ENCODE data around the gene RNF114. TPM values are rescaled to one million over a fixed set of nuclear protein-coding genes. Genes with fewer than 3 reads are reported as not detected.
A peak's percentile ranks its signal among the peaks of the same experiment; 100 is the strongest.

Gene RNF114
- total and polyA plus RNA-seq, 2 donors = 48.2 to 52.2 TPM

- Histone ChIP-seq H3K27ac (ENCODE audit: low read depth) (no peak overlapping the region), H3K4me1 (ENCODE audit: insufficient read depth) (no peaks in the 10 kb centered on the region), H3K36me3 (ENCODE audit: insufficient read depth) (peaks cover 3% of the 10 kb centered on the region), H3K4me3 (ENCODE audit: low read depth, low read length) (no peak overlapping the region)
- no peak for DNase-seq (ENCODE audit: extremely low spot score)
- 73% methylated on average over 28 of the region's 28 CpGs for WGBS
Observed at GRCh38 chr20:49909499-49910339, 26.5 kb upstream of the RNF114 start.

DNA sequence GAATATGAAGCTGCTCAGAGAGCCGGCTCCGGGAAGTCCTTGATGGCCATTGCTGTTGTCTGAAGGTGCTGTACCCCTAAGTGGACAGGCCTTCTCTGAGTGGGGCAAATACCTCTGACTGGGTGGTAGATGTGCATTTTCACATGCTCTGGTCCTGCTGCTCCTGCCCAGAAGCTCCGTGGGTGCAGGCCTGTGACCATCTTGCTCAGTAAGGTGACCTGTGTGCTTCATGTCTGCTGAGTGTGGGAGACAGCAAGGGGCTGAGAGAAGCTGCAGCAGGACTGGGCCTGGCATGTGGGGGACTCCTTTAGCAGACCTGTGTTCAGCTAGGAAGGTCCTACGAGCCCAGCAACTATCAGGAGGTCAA lies 25.9 kb upstream of the RNF114 start:
- no peak for DNase-seq (ENCODE audit: extremely low spot score)
- 70% methylated on average over 4 of the region's 4 CpGs for WGBS
- Histone ChIP-seq H3K4me1 (ENCODE audit: insufficient read depth) (no peaks in the 10 kb centered on the region), H3K36me3 (ENCODE audit: insufficient read depth) (peaks cover 3% of the 10 kb centered on the region), H3K27ac (ENCODE audit: low read depth) (no peak overlapping the region), H3K4me3 (ENCODE audit: low read depth, low read length) (no peak overlapping the region)

- H3K4me1 ChIP-seq (ENCODE audit: insufficient read depth) = no peaks in the 10 kb centered on the region
- WGBS = 84% methylated on average over 16 of the region's 16 CpGs
- H3K4me3 ChIP-seq (ENCODE audit: low read depth, low read length) = no peak overlapping the region
- no peak overlapping the region for H3K27ac ChIP-seq (ENCODE audit: low read depth)
- DNase-seq (ENCODE audit: extremely low spot score) = no peak
- no peaks in the 10 kb centered on the region for H3K36me3 ChIP-seq (ENCODE audit: insufficient read depth)
Observed at GRCh38 chr20:49913399-49914047, 22.7 kb upstream of the RNF114 start.

GRCh38 chr20:49914310-49915117 lies 21.7 kb upstream of the RNF114 start:
- H3K27ac ChIP-seq (ENCODE audit: low read depth) = no peak overlapping the region
- DNase-seq (ENCODE audit: extremely low spot score) = no peak
- peak overlapping the region; percentile 98 for H3K4me3 ChIP-seq (ENCODE audit: low read depth, low read length)
- no peaks in the 10 kb centered on the region for H3K36me3 ChIP-seq (ENCODE audit: insufficient read depth)
- no peaks in the 10 kb centered on the region for H3K4me1 ChIP-seq (ENCODE audit: insufficient read depth)
- WGBS = 6% methylated on average over 19 of the region's 19 CpGs

DNA sequence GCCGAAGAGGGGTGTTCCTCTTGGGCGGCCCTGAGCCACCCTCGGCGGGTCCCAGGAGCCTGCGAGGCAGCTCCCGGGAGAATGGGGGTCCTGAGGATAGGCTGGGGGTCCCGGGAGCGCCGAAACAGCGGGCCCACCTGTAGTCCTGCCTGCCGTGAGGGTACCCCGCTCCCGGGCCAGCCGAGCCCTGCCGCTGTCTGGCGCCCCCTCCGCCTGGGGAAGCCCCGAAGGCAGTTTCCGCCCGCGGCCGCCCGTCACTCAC lies 21.1 kb upstream of the RNF114 start:
- peak overlapping the region; percentile 98 for H3K4me3 ChIP-seq (ENCODE audit: low read depth, low read length)
- no peaks in the 10 kb centered on the region for H3K4me1 ChIP-seq (ENCODE audit: insufficient read depth)
- under 1% methylated on average over 23 of the region's 23 CpGs for WGBS
- H3K27ac ChIP-seq (ENCODE audit: low read depth) = peak overlapping the region; percentile 100
- no peak for DNase-seq (ENCODE audit: extremely low spot score)
- H3K36me3 ChIP-seq (ENCODE audit: insufficient read depth) = no peaks in the 10 kb centered on the region

DNA sequence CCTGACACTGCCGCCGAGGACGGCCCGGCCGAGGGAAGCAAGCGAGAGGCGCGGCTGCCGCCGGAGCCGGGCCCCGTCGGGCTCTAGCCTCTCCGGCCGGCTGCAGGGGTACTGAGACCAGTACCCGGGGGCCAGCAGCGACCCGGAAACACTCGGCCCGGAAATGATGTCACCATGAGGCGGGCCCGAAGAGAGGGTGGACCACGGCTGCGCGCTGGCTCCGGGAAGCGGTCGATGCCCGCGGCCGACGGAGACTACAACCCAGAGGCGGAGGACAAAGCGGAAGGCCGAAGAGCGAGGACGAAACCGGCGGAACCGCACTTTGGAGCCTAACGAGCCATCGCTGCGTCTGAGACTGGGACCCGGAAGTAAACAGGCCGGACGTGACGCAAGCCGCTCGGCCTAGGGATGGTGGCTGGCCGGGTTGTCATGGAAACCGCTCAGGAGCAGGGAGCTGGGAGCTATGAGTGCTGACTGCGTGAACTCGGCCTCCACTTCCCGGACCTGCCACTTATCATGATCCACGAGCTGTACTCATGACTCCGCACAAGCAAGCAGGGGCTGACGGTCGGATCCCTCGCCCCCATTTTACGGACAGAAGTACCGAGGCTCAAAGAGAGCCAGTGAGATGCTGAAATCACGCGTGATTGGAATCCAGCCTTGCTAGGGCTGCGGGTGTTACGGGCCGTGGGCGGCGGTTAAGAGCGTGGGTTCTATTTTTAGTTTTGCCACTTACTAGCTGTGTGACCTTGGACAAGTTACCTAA lies 20.6 kb upstream of the RNF114 start, which contains the start of gene SPATA2:
Gene SPATA2 (minus strand): TSS at position 150 of the 766 bp plus-strand sequence. CDS start 7,039 bp downstream, outside the sequence.
- peak; percentile 93 for DNase-seq (ENCODE audit: extremely low spot score)
- Histone ChIP-seq H3K4me3 (ENCODE audit: low read depth, low read length) (peak within 1 kb of the TSS; percentile 98), H3K4me1 (ENCODE audit: insufficient read depth) (no peaks in the 10 kb centered on the region), H3K27ac (ENCODE audit: low read depth) (peak within 1 kb of the TSS; percentile 100), H3K36me3 (ENCODE audit: insufficient read depth) (no peaks in the 10 kb centered on the region)
- under 1% methylated on average over 69 of the region's 69 CpGs for WGBS

- Histone ChIP-seq H3K36me3 (ENCODE audit: insufficient read depth) (no peaks in the 10 kb centered on the region), H3K4me1 (ENCODE audit: insufficient read depth) (no peaks in the 10 kb centered on the region), H3K27ac (ENCODE audit: low read depth) (no peak overlapping the region), H3K4me3 (ENCODE audit: low read depth, low read length) (peak overlapping the region; percentile 98)
- no peak for DNase-seq (ENCODE audit: extremely low spot score)
- 43% methylated on average over 19 of the region's 19 CpGs for WGBS
Observed at GRCh38 chr20:49916146-49917002, 19.8 kb upstream of the RNF114 start.

DNA sequence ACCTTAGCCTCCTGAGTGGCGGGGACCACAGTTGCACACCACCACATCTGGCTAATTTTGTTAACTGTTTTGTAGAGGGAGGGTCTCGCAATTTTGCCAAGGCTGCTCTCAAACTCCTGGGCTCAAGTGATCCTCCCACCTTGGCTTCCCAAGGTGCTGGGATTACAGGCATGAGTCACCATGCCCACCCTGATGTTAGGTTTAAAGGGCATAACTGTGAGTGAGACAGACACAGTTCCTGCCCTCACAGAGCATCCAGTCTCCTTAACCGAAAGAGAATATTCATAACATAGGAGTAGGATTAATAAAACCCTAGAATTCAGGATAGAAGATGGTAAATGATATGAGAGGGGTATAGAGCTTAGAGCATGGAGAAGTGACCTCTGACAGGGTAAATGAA lies 17.8 kb upstream of the RNF114 start:
- no peak overlapping the region for H3K4me3 ChIP-seq (ENCODE audit: low read depth, low read length)
- no peaks in the 10 kb centered on the region for H3K4me1 ChIP-seq (ENCODE audit: insufficient read depth)
- no peak overlapping the region for H3K27ac ChIP-seq (ENCODE audit: low read depth)
- DNase-seq (ENCODE audit: extremely low spot score) = no peak
- 90% methylated on average over 3 of the region's 3 CpGs for WGBS
- no peaks in the 10 kb centered on the region for H3K36me3 ChIP-seq (ENCODE audit: insufficient read depth)

GRCh38 chr20:49919009-49919408 lies 17.2 kb upstream of the RNF114 start:
- WGBS = 73% methylated on average over 7 of the region's 7 CpGs
- no peaks in the 10 kb centered on the region for H3K36me3 ChIP-seq (ENCODE audit: insufficient read depth)
- H3K4me1 ChIP-seq (ENCODE audit: insufficient read depth) = no peaks in the 10 kb centered on the region
- no peak for DNase-seq (ENCODE audit: extremely low spot score)
- H3K4me3 ChIP-seq (ENCODE audit: low read depth, low read length) = no peak overlapping the region
- no peak overlapping the region for H3K27ac ChIP-seq (ENCODE audit: low read depth)

DNA sequence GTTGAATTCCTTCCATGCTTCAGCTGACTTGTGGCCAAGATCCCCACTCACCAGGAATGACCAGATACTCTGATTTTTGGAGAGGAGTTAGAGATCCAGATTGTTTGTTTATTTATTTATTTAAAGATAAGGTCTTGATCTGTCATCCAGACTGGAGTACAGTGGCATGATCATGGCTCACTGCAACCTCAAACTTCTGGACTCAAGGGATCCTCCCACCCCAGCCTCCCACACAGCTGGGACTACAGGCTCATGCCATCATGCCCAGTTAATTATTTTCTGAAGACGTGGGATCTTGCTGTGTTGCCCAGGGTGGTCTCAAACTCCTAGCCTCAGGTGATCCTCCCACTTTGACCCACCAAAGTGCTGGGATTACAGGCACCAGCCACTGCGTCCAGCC lies 16.7 kb upstream of the RNF114 start:
- 71% methylated on average over 2 of the region's 2 CpGs for WGBS
- H3K4me1 ChIP-seq (ENCODE audit: insufficient read depth) = no peaks in the 10 kb centered on the region
- no peak overlapping the region for H3K27ac ChIP-seq (ENCODE audit: low read depth)
- H3K4me3 ChIP-seq (ENCODE audit: low read depth, low read length) = no peak overlapping the region
- no peaks in the 10 kb centered on the region for H3K36me3 ChIP-seq (ENCODE audit: insufficient read depth)
- DNase-seq (ENCODE audit: extremely low spot score) = no peak

DNA sequence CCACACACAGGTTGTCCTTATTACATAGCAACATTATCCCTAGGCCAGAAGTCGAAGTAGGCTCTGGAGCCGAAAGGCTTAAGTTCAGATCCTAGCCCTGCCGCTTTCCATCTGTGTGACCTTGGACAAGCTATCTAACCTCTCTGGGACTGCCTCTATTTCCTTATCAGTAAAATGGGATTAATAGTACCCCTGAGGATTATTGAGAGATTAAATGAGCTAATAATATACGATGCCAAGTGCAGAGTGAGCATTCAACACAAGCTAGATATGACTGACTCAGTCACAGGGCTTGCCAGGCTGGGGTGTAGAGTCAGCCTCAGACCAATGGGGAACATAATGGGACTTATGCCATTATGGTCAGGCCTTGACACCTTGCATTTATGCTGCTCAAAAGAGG lies 11.9 kb upstream of the RNF114 start:
- no peak for DNase-seq (ENCODE audit: extremely low spot score)
- Histone ChIP-seq H3K27ac (ENCODE audit: low read depth) (no peak overlapping the region), H3K4me3 (ENCODE audit: low read depth, low read length) (no peak overlapping the region), H3K36me3 (ENCODE audit: insufficient read depth) (no peaks in the 10 kb centered on the region), H3K4me1 (ENCODE audit: insufficient read depth) (no peaks in the 10 kb centered on the region)
- WGBS = 50% methylated on average over 4 of the region's 4 CpGs

GRCh38 chr20:49925901-49926454 lies 10.2 kb upstream of the RNF114 start:
- no peak overlapping the region for H3K4me3 ChIP-seq (ENCODE audit: low read depth, low read length)
- WGBS = 70% methylated on average over 2 of the region's 2 CpGs
- no peaks in the 10 kb centered on the region for H3K4me1 ChIP-seq (ENCODE audit: insufficient read depth)
- no peak overlapping the region for H3K27ac ChIP-seq (ENCODE audit: low read depth)
- no peaks in the 10 kb centered on the region for H3K36me3 ChIP-seq (ENCODE audit: insufficient read depth)
- no peak for DNase-seq (ENCODE audit: extremely low spot score)
